Mesenchymal stem cell (in vitro differentiated cells and primary cell): ENCODE measurements around the gene MIB2.

Experiments
- DNase-seq: peaks from one replicate; pipeline ENCODE4 v3.0.0-alpha.2; 2013
- H2AFZ ChIP-seq: one replicate; pipeline ENCODE4 v1.6.1; 2013; ENCODE audit warnings: low read depth, mild to moderate bottlenecking, control low read depth, inconsistent platforms, low read length, moderate library complexity
- H2AK5ac ChIP-seq: 2 replicates; pipeline ENCODE4 v1.6.1; 2013; ENCODE audit warnings: low read length, moderate library complexity, mild to moderate bottlenecking, inconsistent platforms; ENCODE audit not compliant: severe bottlenecking
- H2BK120ac ChIP-seq: one replicate; pipeline ENCODE4 v1.6.1; 2013; ENCODE audit warnings: low read depth, mild to moderate bottlenecking, inconsistent platforms, low read length, moderate library complexity
- H2BK12ac ChIP-seq, 2 experiments: one replicate each; pipeline ENCODE4 v1.6.1; 2013; ENCODE audit warnings: inconsistent platforms in 2 of 2, low read length in 2 of 2, mild to moderate bottlenecking in 2 of 2, moderate library complexity in 2 of 2, control low read depth in 1 of 2
- H2BK15ac ChIP-seq: one replicate; pipeline ENCODE4 v1.6.1; 2013; ENCODE audit warnings: mild to moderate bottlenecking, low read depth, inconsistent platforms; ENCODE audit not compliant: poor library complexity, severe bottlenecking
- H2BK5ac ChIP-seq: 2 replicates; pipeline ENCODE4 v1.6.1; 2013; ENCODE audit warnings: low read depth, mild to moderate bottlenecking, low read length, control low read depth, inconsistent platforms; ENCODE audit not compliant: poor library complexity, severe bottlenecking
- H3K14ac ChIP-seq, 2 experiments: one replicate each; pipeline ENCODE4 v1.6.1; 2013; ENCODE audit warnings: inconsistent platforms in 2 of 2, low read length in 2 of 2, control low read depth in 1 of 2, mild to moderate bottlenecking in 1 of 2, moderate library complexity in 1 of 2
- H3K18ac ChIP-seq, 2 experiments: one replicate each; pipeline ENCODE4 v1.6.1; 2013; ENCODE audit warnings: inconsistent platforms in 2 of 2, low read length in 2 of 2, control low read depth in 1 of 2, low read depth in 1 of 2, mild to moderate bottlenecking in 1 of 2
- H3K23ac ChIP-seq, 2 experiments: one replicate each; pipeline ENCODE4 v1.6.1; 2013; ENCODE audit warnings: inconsistent platforms in 2 of 2, low read length in 2 of 2, mild to moderate bottlenecking in 2 of 2, moderate library complexity in 2 of 2, control low read depth in 1 of 2
- H3K27ac ChIP-seq: 2 replicates; pipeline ENCODE4 v1.5.1; 2013; ENCODE audit warnings: mild to moderate bottlenecking, moderate library complexity, low read length, control low read depth, inconsistent platforms; ENCODE audit not compliant: poor library complexity, severe bottlenecking
- H3K27me3 ChIP-seq, 2 experiments: 2 replicates each; pipeline versions ENCODE4 v1.6.1 to v1.7.0; 2013; ENCODE audit warnings: low read length in 2 of 2, mild to moderate bottlenecking in 2 of 2, moderate library complexity in 2 of 2, control low read depth in 1 of 2, inconsistent platforms in 1 of 2; ENCODE audit not compliant: control insufficient read depth in 1 of 2, insufficient read depth in 1 of 2
- H3K36me3 ChIP-seq, 2 experiments: 2 replicates each; pipeline versions ENCODE4 v1.6.1 to v1.7.0; 2013; ENCODE audit warnings: low read length in 2 of 2, control low read depth in 1 of 2, inconsistent platforms in 1 of 2, low read depth in 1 of 2, mild to moderate bottlenecking in 1 of 2; ENCODE audit not compliant: insufficient read depth in 2 of 2, control insufficient read depth in 1 of 2
- H3K4ac ChIP-seq, 2 experiments: one replicate each; pipeline ENCODE4 v1.6.1; 2013; ENCODE audit warnings: inconsistent platforms in 2 of 2, low read length in 2 of 2, mild to moderate bottlenecking in 2 of 2, moderate library complexity in 2 of 2, control low read depth in 1 of 2, low read depth in 1 of 2
- H3K4me1 ChIP-seq: 2 replicates; pipeline ENCODE4 v1.6.1; 2013; ENCODE audit warnings: low read depth, low read length, control low read depth; ENCODE audit not compliant: control insufficient read depth, insufficient read depth
- H3K4me2 ChIP-seq: 2 replicates; pipeline ENCODE4 v1.6.1; 2013; ENCODE audit warnings: low read length, mild to moderate bottlenecking, inconsistent platforms; ENCODE audit not compliant: poor library complexity, severe bottlenecking
- H3K4me3 ChIP-seq, 2 experiments: 2 replicates each; pipeline versions ENCODE4 v1.5.1 to v1.7.0; 2013; ENCODE audit warnings: low read length in 2 of 2, mild to moderate bottlenecking in 2 of 2, control low read depth in 1 of 2, low read depth in 1 of 2; ENCODE audit not compliant: insufficient read depth in 1 of 2
- H3K79me1 ChIP-seq: replicated peaks from 2 replicates; pipeline ENCODE4 v1.6.1; 2013; ENCODE audit warnings: mild to moderate bottlenecking, control low read depth, low read length, inconsistent platforms; ENCODE audit not compliant: poor library complexity, severe bottlenecking
- H3K9ac ChIP-seq: 2 replicates; pipeline ENCODE4 v1.7.0; 2013; ENCODE audit warnings: mild to moderate bottlenecking, low read length, moderate library complexity
- H3K9me3 ChIP-seq: 2 replicates; pipeline ENCODE4 v1.7.0; 2013; ENCODE audit warnings: mild to moderate bottlenecking, low read length; ENCODE audit not compliant: control insufficient read depth
- H4K8ac ChIP-seq: one replicate; pipeline ENCODE4 v1.6.1; 2013; ENCODE audit warnings: inconsistent platforms, mild to moderate bottlenecking, low read length, moderate library complexity
- H4K91ac ChIP-seq: one replicate; pipeline ENCODE4 v1.6.1; 2013; ENCODE audit warnings: mild to moderate bottlenecking, low read length, inconsistent platforms
- WGBS: methylation state at CpG from one replicate; pipeline ENCODE4 v1.1.7; 2013; ENCODE audit warnings: mixed read lengths; 5-methylcytosine and 5-hydroxymethylcytosine counted together

MIB2 gene

GRCh38 chr1:1617925-1618324 lies 2.6 kb downstream of the MIB2 start:
- Histone ChIP-seq H3K27ac (no peak overlapping the region), H3K23ac (no peak overlapping the region), H3K27me3 (no peaks in the 10 kb centered on the region), H2BK120ac (no peak overlapping the region), H3K4me2 (no peak overlapping the region), H3K18ac (no peak overlapping the region), H3K4me1 (peaks cover 36% of the 10 kb centered on the region), H2BK12ac (no peak overlapping the region), H3K14ac (no peak overlapping the region), H2AK5ac (no peak overlapping the region), H2AFZ (no peak overlapping the region), H3K4ac (no peak overlapping the region), H4K91ac (no peak overlapping the region), H3K9ac (no peak overlapping the region), H3K79me1 (peaks cover 57% of the 10 kb centered on the region), H3K36me3 (peaks cover 13 to 57% of the 10 kb centered on the region in 2 experiments), H4K8ac (no peak overlapping the region), H2BK15ac (no peak overlapping the region), H3K9me3 (no peaks in the 10 kb centered on the region), H3K4me3 (no peak overlapping the region), H2BK5ac (no peak overlapping the region)
- DNase-seq: no peak
- 96% methylated on average over 6 of the region's 6 CpGs for WGBS

DNA sequence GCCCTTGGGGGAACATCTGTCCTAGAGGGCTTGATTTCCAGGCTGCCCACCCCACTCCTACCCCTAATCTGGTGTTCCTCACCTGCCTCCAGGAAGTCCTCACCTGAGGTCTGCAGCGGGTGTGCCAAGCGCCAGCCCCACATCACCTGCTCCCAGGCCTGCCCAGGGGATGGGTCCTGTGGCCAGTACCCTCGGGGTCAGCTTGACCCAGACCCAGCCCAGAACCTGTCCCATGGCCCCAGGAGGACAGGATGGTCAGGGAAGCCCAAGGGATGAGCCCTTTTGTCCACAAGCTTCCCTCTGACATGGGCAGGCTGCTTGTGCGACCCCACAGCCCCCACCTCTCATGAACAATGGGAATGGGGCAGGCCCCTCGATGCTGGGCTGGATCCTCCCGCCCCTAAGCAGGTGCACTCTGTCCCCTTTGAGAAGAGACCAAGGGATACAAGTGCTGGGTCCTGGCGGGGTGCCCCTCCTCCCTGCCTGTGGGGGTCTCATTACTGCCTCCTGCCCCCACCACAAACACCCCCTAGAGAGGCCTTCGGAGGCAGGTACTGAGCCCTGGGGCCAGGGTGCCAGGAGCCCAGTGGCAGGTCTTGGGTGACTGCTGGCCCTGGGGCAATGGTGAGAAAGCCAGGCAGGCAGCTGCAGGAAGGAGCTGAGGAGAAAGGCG lies 3.2 kb downstream of the MIB2 start:
- Histone ChIP-seq H2AK5ac (no peak overlapping the region), H3K4me1 (peaks cover 38% of the 10 kb centered on the region), H2AFZ (no peak overlapping the region), H3K9ac (no peak overlapping the region), H3K36me3 (peaks cover 13 to 63% of the 10 kb centered on the region in 2 experiments), H4K8ac (no peak overlapping the region), H2BK15ac (no peak overlapping the region), H2BK5ac (no peak overlapping the region), H3K14ac (no peak overlapping the region), H3K4me2 (no peak overlapping the region), H3K4ac (no peak overlapping the region), H2BK120ac (no peak overlapping the region), H2BK12ac (no peak overlapping the region), H3K27ac (no peak overlapping the region), H3K23ac (no peak overlapping the region), H3K27me3 (no peaks in the 10 kb centered on the region), H4K91ac (no peak overlapping the region), H3K4me3 (no peak overlapping the region), H3K79me1 (peaks cover 59% of the 10 kb centered on the region), H3K18ac (no peak overlapping the region), H3K9me3 (no peaks in the 10 kb centered on the region)
- DNase-seq: no peak
- WGBS: 86% methylated on average over 9 of the region's 9 CpGs

DNA sequence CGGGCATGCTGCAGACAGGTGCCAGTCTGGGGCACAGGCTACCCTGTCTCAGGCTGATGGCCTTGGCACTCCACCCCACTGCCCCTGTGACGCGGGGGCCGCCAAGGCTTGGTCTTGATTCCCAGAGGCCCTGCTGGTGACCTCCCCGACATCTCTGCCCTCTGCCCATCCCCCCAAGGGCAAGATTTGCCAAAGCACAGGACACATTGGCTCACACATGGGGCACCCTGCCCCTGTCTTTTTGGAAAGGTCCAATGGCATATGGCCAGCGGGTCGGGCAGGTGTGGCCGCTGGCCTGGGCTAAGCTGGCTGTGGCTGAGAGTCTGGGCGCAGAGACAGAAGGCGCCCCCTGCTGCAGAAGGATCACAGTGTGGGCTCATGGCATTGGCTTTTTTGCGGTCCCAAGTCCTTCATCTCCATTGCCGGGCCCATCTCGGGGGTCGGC lies 4.6 kb downstream of the MIB2 start:
- Histone ChIP-seq H4K91ac (peak overlapping the region; percentile 41), H2AK5ac (no peak overlapping the region)
- 88% methylated on average over 14 of the region's 14 CpGs for WGBS

GRCh38 chr1:1620433-1621139 lies 5.3 kb downstream of the MIB2 start:
- H3K27ac ChIP-seq: no peak overlapping the region
- H3K79me1 ChIP-seq: peaks cover 51% of the 10 kb centered on the region
- no peaks in the 10 kb centered on the region for H3K27me3 ChIP-seq
- H4K91ac ChIP-seq: no peak overlapping the region
- DNase-seq: no peak
- no peak overlapping the region for H2AFZ ChIP-seq
- H2BK120ac ChIP-seq: no peak overlapping the region
- H3K4ac ChIP-seq: no peak overlapping the region
- 93% methylated on average over 15 of the region's 16 CpGs for WGBS
- H3K36me3 ChIP-seq: peaks cover 13 to 83% of the 10 kb centered on the region in 2 experiments
- H2AK5ac ChIP-seq: no peak overlapping the region
- H2BK12ac ChIP-seq: no peak overlapping the region
- no peak overlapping the region for H3K4me2 ChIP-seq
- H3K23ac ChIP-seq: no peak overlapping the region
- no peaks in the 10 kb centered on the region for H3K9me3 ChIP-seq
- H3K4me1 ChIP-seq: peaks cover 28% of the 10 kb centered on the region
- no peak overlapping the region for H4K8ac ChIP-seq
- H3K9ac ChIP-seq: no peak overlapping the region
- H2BK15ac ChIP-seq: no peak overlapping the region
- no peak overlapping the region for H3K4me3 ChIP-seq
- H3K18ac ChIP-seq: no peak overlapping the region
- no peak overlapping the region for H2BK5ac ChIP-seq
- no peak overlapping the region for H3K14ac ChIP-seq

More for the DNA sequence above, 4.6 kb downstream of the MIB2 start:
- Histone ChIP-seq H3K23ac (no peak overlapping the region), H3K27ac (no peak overlapping the region), H3K4me2 (no peak overlapping the region), H3K4ac (no peak overlapping the region), H2BK5ac (no peak overlapping the region), H3K4me3 (no peak overlapping the region), H2BK120ac (no peak overlapping the region), H2AFZ (no peak overlapping the region), H2BK15ac (no peak overlapping the region), H4K8ac (no peak overlapping the region), H3K4me1 (peaks cover 28% of the 10 kb centered on the region), H3K18ac (no peak overlapping the region), H3K14ac (no peak overlapping the region), H3K27me3 (no peaks in the 10 kb centered on the region), H3K9me3 (no peaks in the 10 kb centered on the region), H3K9ac (no peak overlapping the region), H2BK12ac (no peak overlapping the region), H3K36me3 (peaks cover 13 to 76% of the 10 kb centered on the region in 2 experiments), H3K79me1 (peaks cover 52% of the 10 kb centered on the region)
- no peak for DNase-seq
